HG03558 (cell line): Measurements from ENCODE around the gene FGF18.
"Not testable (repeated sequence)": the region's sequence is repeated elsewhere in the genome, so short reads cannot be mapped to it uniquely, and the experiment has no call there.

ENCODE experiments used
- ATAC-seq: cut with Tn5 transposase; IDR thresholded peaks from one replicate; pipeline ENCODE4 v1.9.1; 2021; ENCODE audit warnings: moderate number of reproducible peaks; ENCODE audit not compliant: unreplicated experiment; ENCODE audit errors: extremely low read depth

The FGF18 gene, protein sequence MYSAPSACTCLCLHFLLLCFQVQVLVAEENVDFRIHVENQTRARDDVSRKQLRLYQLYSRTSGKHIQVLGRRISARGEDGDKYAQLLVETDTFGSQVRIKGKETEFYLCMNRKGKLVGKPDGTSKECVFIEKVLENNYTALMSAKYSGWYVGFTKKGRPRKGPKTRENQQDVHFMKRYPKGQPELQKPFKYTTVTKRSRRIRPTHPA

DNA sequence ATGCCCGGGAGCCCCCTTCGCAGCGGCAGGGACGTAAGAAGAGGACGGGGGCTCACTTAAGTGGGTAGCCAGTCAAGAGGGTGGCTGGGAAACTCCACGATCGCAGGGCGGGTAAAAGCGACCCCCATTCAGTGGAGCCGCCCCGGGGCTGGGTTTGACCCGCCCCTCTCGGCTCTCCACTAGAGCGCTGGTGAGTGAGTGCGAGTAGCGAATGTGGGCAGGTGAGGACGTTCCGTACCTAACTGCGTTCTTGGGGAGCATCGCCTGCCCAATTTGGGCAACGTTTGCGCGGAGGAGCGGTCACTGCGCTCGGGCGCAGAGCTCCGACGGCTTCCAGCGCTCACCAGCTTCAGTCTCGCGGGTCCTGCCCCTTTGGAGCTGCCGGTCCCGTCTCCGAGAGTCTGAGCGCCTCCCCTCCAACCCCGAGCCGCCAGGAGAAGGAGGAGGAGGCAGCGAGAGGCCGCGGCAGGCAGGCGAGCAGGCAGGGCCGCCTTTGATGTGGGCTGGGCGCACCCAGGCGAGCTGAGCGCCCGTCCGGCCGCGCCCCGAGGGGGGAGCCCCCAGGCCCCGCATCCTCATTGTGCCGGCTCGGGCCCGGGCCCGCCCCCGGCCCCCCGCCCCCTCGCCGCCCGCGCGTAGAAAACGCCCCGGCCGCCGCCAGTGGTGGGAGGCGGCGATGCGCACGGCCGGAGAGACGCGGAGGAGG lies at the start of gene FGF18:
TSS of gene FGF18 (plus strand) at position 666 of the 706 bp plus-strand sequence. CDS start 553 bp downstream, outside the sequence.
- ATAC-seq, result no peak

DNA sequence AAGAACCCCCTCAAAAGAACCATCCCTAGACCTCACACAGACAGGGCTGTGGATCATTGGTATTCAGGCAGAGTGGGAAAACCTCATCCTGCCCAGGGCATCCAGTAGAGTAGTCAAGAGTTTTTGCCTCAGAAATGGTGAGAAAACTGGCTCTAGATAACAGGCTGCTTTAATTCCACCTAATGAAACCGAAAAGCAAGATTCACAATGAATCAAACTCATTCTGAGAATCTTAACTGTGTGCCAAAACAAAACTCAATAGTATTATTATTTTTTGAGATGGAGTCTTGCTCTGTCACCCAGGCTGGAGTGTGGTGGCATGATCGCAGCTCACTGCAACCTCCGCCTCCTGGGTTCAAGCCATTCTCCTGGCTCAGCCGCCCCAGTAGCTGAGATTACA lies 49.5 kb upstream of the FGF18 start:
- no peak for ATAC-seq

DNA sequence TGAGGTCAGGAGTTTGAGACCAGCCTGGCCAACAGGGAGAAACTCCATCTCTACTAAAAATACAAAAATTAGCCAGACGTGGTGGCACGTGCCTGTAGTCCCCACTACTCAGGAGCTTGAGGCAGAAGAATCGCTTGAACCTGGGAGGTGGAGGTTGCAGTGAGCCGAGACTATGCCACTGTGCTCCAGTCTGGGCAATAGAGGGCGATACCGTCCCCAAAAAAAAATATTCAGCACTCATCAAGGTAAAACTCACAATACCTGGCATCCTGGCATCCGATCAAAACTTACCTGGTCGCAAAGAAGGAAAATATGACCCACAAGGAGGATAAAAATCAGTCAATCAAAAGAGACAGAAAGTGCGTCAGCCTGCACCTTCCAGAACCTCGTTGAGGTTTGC lies 48.6 kb upstream of the FGF18 start:
- ATAC-seq, result not testable (repeated sequence)

DNA sequence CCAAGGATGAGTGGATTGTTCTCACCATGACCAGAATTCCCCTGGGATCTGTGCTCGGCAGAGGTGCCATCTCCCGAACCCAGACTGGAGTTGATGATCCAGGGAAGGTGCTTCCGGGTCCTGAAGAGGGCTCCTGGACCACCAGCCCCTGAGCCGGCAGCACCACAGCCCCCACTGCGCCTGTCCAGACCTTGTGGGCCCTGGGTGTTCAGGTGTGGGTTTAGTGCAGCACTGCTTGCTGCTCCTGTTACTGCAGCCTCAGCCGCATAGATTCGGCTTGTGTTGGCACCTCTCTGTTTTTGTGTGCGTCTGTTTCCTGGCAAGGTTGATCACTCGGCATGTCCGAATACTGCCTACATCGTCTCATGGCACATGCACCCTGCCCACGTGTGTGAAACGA lies 48.1 kb upstream of the FGF18 start:
- ATAC-seq, result no peak

DNA sequence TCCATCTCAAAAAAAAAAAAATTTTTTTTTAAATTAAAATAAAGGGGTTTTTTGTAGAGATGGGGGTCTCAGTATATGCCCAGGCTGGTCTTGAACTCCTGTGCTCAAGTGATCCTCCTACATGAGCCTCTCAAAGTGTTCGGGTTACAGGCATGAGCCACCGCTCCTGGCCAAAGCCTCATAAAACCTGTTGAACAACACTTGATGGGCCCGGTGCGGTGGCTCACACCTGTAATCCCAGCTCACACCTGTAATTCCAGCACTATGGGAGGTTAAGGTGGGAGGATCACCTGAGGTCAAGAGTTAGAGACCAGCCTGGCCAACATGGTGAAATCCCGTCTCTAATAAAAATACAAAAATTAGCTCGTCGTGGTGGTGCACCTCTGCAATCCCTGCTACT lies 39.5 kb upstream of the FGF18 start:
- no peak for ATAC-seq

DNA sequence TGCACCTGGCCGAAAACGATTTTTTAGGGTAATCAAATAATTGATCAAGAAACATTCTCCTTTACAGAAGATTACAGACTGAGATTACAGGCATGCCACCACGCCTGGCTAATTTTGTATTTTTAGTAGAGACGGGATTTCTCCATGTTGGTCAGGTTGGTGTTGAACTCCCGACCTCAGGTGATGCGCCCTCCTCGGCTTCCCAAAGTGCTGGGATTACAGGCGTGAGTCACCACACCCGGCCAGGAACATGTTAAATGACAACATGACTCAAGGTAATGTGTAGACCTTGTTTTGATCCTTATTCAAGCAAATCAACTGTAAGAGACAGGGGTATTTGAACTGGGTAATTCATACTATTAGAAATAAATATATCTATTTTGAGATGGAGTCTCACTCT lies 35.0 kb upstream of the FGF18 start:
- ATAC-seq, result not testable (repeated sequence)

DNA sequence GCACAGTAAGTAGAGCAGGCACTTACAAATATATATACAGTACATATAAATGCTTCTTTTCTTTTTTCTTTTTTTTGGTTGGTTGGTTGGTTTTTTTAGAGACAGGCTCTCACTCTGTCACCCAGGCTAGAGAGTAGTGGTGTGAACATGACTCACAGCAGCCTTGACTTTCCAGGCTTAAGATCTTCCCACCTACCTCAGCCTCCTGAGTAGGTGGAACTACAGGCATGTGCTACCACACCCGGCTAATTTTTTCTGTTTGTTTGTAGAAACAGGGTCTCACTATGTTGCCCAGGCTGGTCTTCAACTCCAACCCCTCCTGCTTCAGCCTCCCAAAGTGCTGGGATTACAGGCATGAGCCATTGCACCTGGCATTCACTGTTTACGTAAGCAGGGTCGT lies 34.4 kb upstream of the FGF18 start:
- not testable (repeated sequence) for ATAC-seq

DNA sequence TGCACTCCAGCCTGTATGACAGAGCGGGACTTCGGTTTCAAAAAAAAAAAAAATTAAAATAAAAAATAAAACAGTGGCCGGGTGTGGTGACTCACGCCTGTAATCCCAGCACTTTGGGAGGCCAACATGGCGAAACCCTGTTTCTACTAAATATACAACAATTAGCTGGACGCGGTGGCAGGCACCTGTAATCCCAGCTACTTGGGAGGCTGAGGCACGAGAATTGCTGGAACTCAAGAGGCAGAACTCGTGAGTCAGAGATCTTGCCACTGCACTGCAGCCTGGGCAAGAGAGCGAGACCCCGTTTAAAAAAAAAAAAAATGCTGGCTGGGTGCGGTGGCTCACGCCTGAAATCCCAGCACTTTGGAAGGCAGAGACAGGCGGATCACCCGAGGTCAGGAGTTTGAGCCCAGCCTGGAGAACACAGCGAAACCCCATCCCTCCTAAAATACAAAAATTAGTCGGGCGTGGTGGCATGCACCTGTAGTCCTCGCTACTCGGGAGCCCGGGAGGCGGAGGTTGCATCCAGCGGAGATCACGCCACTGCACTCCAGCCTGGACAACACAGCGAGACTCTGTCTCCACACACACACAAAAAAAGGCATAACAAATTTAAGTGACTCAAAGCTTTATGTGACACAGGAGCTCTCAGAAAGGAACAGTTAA lies 33.3 kb upstream of the FGF18 start:
- no peak for ATAC-seq

DNA sequence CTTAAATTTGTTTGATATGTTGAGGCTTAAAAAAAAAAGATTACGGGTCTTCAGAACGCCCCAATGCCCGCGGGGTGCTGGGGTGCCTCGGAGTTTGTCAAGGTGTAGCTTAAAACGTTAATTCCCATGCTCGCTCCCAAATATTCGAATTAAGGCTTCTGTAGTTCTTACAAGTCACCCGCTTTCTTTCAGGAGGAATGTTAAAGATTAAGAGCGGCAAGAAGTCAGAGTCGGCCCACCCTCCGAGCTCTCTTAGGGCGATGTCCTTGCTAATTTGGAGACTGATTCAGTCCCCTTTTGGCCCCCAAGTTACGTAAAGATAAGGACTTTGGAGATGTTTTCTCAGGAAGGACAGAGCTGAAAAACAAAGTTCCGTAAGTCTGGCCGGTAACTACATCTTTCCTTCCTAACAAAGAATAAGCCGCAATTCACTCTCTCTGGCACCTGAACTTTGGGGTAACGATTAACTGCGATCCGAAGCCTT lies 32.5 kb upstream of the FGF18 start:
- ATAC-seq, result no peak

DNA sequence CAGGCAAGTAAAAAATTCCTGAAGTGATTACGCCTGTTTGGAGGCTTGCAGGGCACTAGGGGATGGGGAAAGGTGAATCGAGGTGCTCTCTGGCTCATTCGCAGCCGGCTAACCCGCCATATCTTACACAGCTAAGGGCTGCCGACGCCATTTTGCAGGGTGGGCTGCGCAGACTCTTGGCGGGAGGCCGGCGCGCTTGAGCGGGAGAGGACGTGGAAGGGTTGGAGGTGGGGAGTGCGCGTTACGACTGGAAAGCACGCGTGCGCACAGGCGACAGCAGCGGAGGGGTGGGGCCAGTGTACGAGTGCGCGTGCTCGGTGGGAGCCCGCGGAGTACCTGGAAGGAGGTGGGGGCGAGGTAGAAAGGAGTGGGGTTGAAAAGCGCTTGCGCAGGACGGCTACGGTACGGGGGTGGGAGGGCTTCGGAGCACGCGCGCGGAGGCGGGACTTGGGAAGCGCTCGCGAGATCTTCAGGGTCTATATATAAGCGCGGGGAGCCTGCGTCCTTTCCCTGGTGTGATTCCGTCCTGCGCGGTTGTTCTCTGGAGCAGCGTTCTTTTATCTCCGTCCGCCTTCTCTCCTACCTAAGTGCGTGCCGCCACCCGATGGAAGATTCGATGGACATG lies 32.0 kb upstream of the FGF18 start, which contains the start of gene NPM1:
TSS of gene NPM1 (plus strand) at position 505 of the 625 bp plus-strand sequence. CDS start at position 605, 100 bp downstream.
- peak; percentile 74 for ATAC-seq

DNA sequence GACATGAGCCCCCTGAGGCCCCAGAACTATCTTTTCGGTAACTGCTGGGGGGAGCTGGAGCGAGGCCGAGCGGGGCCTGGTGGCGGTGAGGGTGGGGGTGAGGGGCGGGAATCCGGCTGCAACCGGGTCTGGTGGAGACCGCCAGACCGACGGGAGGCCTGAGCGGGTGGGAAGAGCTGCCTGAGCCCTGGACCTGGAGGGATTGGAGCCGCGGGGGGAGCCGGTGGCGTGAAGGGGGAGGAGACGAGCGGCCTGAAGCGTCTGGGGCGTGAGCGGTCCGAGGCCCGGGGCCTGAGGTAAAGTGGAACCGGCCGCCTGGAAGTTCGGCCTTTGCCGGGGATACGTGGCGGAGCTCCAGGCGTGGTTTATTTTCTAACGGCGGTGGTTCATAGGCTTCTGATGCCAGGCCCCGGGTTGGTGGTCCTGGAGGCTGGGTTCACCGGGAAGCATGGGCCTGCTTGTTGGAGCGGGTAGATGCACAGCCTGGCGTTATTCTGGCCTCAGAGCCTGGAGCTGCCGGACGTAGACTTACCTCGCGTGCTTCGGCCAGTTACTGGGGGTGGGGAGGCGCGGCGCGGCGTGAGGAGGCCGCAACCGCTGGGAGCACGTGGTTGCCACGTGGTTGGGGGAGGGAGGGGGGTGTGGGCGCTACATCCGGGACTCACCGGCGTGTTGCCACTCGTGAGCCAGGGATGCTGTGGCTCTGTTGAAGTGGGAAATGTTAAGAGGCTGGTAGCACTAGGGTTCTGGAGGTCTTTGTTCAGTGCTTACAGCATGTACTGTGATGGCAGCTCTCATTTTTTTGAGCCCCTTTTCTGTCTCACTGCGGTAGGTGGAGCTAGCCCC lies 31.3 kb upstream of the FGF18 start:
- ATAC-seq, result no peak

DNA sequence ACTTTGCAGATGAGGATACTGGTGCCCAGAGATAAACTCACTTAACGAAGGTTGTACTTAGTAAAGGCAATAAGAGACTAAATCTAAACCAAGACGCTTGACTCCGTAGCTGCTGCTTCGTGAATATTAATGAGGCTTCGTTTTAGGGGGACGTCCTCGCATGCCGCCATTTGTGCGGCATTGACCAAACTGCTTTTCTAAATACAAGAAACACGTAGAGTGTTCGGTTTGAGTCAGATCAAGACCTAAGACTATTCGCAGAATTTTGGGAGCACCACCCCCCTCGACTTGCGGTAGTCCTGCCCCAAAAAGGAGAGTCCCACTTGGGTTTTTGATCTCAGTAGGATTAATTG lies 30.7 kb upstream of the FGF18 start:
- no peak for ATAC-seq

DNA sequence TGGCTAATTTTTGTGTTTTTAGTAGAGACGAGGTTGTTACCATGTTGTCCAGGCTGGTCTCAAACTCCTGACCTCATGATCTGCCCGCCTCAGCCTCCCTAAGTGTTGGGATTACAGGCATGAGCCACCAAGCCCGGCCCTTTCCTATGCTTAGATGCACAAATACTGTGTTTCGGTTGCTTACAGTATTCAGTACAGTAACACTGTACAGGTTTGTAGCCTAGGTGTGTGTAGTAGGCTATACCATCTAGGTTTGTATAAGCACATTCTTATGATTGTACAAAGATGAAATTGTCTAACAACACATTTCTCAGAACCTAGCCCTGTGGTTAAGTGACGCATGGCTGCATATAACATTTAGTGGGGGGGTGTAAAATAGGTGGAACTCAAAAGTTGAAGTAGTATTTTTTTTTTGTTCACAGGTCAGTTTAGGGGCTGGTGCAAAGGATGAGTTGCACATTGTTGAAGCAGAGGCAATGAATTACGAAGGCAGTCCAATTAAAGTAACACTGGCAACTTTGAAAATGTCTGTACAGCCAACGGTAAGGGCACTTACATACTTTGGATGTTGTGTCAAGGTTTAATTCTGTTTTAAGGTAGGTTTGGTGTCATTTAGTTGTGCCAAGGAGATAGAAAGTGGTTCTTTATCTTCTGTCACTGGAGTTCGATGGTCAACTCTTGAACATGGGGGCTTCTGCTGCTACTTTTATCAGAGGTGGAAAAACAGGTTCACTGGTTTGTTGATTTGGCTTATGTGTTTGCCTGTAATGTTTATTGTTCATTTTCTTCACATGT lies 28.4 kb upstream of the FGF18 start:
- ATAC-seq, result no peak

DNA sequence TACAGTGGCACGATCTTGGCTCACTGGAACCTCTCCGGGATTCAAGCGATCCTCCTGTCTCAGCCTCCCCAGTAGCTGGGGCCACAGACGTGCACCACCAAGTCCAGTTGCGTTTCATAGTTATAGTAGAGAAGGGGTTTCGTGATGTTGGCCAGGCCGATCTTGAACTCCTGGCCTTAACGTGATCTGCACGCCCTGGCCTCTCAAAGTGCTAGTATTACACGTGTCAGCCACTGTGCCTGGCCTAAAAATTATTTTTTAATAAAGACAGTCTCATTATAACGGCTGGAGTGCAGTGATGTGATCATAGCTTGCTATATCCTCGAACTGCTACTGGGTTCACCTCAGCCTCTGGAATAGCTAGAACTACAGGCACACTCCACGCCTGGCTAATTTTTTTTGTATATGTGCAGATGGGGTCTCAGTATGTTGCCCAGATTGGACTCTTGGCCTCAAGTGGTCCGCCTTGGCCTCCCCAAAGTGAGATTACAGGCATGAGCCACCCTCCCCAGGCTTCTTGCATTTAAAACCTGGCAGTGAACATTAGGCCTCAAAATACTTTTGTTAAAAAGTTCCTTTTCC lies 27.4 kb upstream of the FGF18 start:
- ATAC-seq, result no peak

DNA sequence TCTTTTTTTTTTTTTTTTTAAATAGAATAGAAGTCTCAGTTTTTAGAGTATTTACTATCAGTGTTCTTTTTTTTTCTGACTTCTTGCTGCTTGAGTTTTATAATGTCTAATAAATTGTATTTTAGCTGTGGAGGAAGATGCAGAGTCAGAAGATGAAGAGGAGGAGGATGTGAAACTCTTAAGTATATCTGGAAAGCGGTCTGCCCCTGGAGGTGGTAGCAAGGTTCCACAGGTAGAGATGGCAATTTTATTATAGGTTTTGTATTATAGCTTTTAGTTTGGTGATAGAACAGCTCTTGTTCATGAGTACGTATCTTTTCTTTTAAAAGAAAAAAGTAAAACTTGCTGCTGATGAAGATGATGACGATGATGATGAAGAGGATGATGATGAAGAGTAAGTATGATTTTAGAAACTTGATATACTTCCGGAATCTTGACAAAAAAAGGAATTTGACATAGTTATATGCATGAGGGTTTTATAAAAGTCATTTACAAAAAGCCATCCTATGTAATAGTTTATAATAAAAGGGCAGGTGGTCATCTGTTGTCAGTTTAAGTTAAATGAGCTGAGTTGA lies 26.8 kb upstream of the FGF18 start:
- ATAC-seq, result no peak

DNA sequence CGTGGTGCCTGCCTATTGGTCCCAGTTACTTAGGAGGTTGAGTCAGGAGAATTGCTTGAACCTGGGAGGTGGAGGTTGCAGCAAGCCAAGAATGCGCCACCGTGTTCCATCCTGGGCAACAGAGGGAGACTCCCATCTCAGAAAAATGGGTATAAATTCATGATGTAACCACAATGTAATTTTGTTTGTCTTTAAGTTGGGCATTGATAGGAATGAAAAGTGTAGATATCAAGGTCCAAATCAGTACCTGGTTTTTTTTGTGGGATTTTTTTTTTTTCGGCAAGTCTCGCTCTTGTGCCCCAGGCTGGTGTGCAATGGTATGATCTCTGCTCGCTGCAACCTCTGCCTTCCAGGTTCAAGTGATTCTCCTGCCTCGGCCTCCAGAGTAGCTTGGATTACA lies 24.4 kb upstream of the FGF18 start:
- no peak for ATAC-seq

DNA sequence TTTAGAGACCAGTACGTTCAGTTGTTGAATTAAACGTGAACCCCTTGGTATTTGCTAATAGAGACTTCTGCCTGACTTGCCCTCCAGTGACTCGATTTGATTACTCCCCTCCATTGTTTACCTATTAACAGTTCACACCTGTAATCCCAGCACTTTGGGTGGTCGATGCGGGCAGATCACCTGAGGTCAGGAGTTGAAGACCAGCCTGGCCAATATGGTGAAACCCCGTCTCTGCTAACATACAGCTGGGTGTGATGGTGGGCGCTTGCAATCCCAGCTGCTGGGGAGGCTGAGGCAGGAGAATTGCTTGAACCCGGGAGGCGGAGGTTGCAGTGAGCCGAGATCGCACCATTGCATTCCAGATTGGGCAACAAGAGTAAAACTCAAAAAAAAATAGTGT lies 22.9 kb upstream of the FGF18 start:
- not testable (repeated sequence) for ATAC-seq

DNA sequence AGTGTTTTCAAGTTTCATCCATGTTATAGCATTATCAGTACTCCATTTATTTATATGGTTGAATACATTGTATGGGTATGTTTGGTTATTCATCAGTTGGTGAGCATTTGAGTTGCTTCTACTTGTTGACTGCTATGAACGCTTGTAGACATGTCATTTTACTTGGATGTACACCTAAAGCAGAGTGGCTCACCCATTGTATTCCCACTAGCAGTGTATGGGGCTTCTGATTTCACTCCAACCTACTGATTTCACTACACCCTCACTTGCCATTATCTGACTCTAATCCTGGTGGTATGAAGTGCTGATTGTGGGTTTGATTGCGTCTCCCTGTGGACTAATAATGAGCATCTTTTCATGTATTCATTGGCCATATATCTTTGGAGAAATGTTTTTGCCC lies 22.3 kb upstream of the FGF18 start:
- no peak for ATAC-seq

DNA sequence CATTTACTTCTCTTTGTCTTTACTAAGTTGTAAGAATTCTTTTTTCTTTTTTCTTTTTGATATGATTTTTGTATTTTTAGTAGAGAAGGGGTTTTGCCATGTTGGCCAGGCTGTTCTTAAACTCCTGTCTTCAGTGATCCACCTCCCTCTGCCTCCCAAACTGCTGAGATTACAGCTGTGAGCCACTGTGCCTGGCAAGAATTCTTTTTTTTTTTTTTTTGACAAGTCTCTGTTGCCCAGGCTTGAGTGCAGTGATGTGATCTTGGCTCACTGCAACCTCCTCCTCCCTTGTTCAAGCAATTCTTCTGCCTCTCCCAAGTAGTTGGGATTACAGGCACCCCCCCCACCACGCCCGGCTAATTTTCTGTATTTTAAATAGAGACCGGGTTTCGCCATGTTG lies 21.8 kb upstream of the FGF18 start:
- no peak for ATAC-seq
